Measurements from ENCODE around the gene OR8K5. TPM values are rescaled to one million over a fixed set of nuclear protein-coding genes. Genes with fewer than 3 reads are reported as not detected.

Gene OR8K5
- total and polyA plus RNA-seq, 2 donors (not counting 3 experiments of a cell fraction or from before 2014, with no cell fraction given): not detected

- no TSS peak for BruUV-seq (replicated peaks)
- Histone ChIP-seq H2AFZ (ENCODE audit: low read depth, low read length) (no peak overlapping the region), H3K4me1 (ENCODE audit: control insufficient read depth, extremely low read depth, insufficient read depth, low read length) (no peaks in the 10 kb centered on the region), H3K9me1 (replicated peaks; ENCODE audit: control insufficient read depth, extremely low read depth, insufficient read depth, low read length) (no peaks in the 10 kb centered on the region), H3K4me3 (replicated peaks in 1 of 3; ENCODE audit: insufficient read depth in 1 of 3, low read depth in 1 of 3, low read length in 3 of 3) (no peak overlapping the region), H3K9me3 (replicated peaks; ENCODE audit: control insufficient read depth, insufficient read depth, low read length) (peaks cover 4% of the 10 kb centered on the region), H3K4me2 (ENCODE audit: insufficient read depth, low read length) (no peak overlapping the region), H3K27me3 (ENCODE audit: control insufficient read depth in 2 of 2, insufficient read depth in 2 of 2, low read length in 2 of 2) (no peaks in the 10 kb centered on the region), H3K27ac (ENCODE audit: insufficient read depth, low read depth, low read length) (no peak overlapping the region), H4K20me1 (replicated peaks; ENCODE audit: control insufficient read depth, extremely low read depth, insufficient read depth, low read length) (no peaks in the 10 kb centered on the region), H3K9ac (replicated peaks; ENCODE audit: extremely low read depth, insufficient read depth, low read length) (no peak overlapping the region), H3K79me2 (ENCODE audit: control insufficient read depth, insufficient read depth, low read length) (no peaks in the 10 kb centered on the region), H3K36me3 (ENCODE audit: control insufficient read depth in 2 of 2, extremely low read depth in 1 of 2, insufficient read depth in 2 of 2, low read length in 2 of 2) (no peaks in the 10 kb centered on the region)
- FAIRE-seq (no peak), DNase-seq (ENCODE audit: low read depth, low spot score) (no peak)
- POLR2A ChIA-PET: no interaction called here
- CTCF ChIA-PET: no interaction called here
- dilution Hi-C loops (cut with MboI; ENCODE audit: extremely low pct_ligation_motif_present, low sequenced_read_pairs): no loop called here
- TF ChIP-seq MAX (IDR thresholded peaks at IDR 0.05; ENCODE audit: insufficient read depth, insufficient read length) (no peak), CTCF (IDR thresholded peaks at IDR 0.05; ENCODE audit: extremely low read depth in 1 of 2, insufficient read depth in 1 of 2, low read depth in 1 of 2, low read length in 2 of 2) (no peak), FOS (IDR thresholded peaks at IDR 0.05; ENCODE audit: borderline replicate concordance, insufficient read depth, low read length) (no peak), JUN (IDR thresholded peaks at IDR 0.05; ENCODE audit: borderline replicate concordance, insufficient read depth, insufficient read length, low read depth) (no peak), EZH2 (IDR thresholded peaks at IDR 0.05; ENCODE audit: borderline replicate concordance, low read depth, low read length, severe bottlenecking) (no peak), POLR2A (IDR thresholded peaks at IDR 0.05; ENCODE audit: low read depth, low read length) (no peak), MYC (IDR thresholded peaks at IDR 0.05; ENCODE audit: low read depth, low read length) (no peak), POLR2AphosphoS5 (IDR thresholded peaks at IDR 0.05; ENCODE audit: insufficient read depth, low read depth, low read length) (no peak), GATA2 (IDR thresholded peaks at IDR 0.05; ENCODE audit: insufficient read depth, insufficient read length, low read depth, low read length) (no peak)
- intact Hi-C loops (cut with micrococcal nuclease): no loop called here
These were observed 3.7 kb upstream of the OR8K5 start for GRCh38 chr11:56163804-56164203.

Data from endothelial cell of umbilical vein (primary cell).